ENCODE measurements around the gene ST3GAL5. TPM values are rescaled to one million over a fixed set of nuclear protein-coding genes. Genes with fewer than 3 reads are reported as not detected.
A peak's percentile ranks its signal among the peaks of the same experiment; 100 is the strongest.

ST3GAL5 gene
- total and polyA plus RNA-seq, 2 experiments from 2014 or later = 3.2 to 7.9 TPM

DNA sequence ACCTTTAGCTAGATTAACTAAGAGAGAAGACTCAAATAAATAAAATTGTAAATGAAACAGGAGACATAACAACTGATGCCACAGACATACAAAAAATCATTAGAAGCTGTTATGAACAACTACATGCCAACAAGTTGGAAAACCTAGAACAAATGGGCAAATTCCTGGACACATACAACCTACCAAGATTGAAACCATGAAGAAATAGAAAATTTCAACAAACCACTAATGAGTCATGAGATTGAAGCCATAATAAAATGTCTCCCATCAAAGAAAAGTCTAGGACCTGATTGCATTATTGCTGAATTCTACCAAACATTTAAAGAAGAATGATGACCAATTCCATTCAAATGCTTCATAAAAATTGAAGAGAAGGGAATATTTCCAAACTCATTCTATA is 54.3 kb downstream of the ST3GAL5 start:
- Mint-ChIP-seq H3K27ac (no peak overlapping the region), H3K27me3 (ENCODE audit: insufficient read depth, low read depth, poor library complexity) (peaks cover 2% of the 10 kb centered on the region), H3K9me3 (no peaks in the 10 kb centered on the region; the same call in 2 of the 3 replicates), H3K4me3 (no peak overlapping the region), H3K4me1 (no peaks in the 10 kb centered on the region), H3K36me3 (ENCODE audit: low read depth) (no peaks in the 10 kb centered on the region)
- no peaks in the 10 kb centered on the region for H4K20me1 ChIP-seq (replicated peaks; ENCODE audit: insufficient read depth)
- no peak overlapping the region for H3K4me2 ChIP-seq
- TF ChIP-seq EZH2phosphoT487 (IDR thresholded peaks at IDR 0.05; ENCODE audit: unreplicated experiment) (no peak), STAT1 (IDR thresholded peaks at IDR 0.05; ENCODE audit: unreplicated experiment) (no peak), ZNF331 (CRISPR knock-in tag; IDR thresholded peaks at IDR 0.05; ENCODE audit: low read depth) (no peak), NANOG (IDR thresholded peaks at IDR 0.05; ENCODE audit: borderline replicate concordance) (no peak), ZNF114 (CRISPR knock-in tag; IDR thresholded peaks at IDR 0.05) (no peak), CREB1 (CRISPR knock-in tag; IDR thresholded peaks at IDR 0.05; ENCODE audit: low read depth) (no peak), POLR2AphosphoS5 (IDR thresholded peaks at IDR 0.05; ENCODE audit: low read depth) (no peak)
- TF ChIP-seq, protein P1, sequence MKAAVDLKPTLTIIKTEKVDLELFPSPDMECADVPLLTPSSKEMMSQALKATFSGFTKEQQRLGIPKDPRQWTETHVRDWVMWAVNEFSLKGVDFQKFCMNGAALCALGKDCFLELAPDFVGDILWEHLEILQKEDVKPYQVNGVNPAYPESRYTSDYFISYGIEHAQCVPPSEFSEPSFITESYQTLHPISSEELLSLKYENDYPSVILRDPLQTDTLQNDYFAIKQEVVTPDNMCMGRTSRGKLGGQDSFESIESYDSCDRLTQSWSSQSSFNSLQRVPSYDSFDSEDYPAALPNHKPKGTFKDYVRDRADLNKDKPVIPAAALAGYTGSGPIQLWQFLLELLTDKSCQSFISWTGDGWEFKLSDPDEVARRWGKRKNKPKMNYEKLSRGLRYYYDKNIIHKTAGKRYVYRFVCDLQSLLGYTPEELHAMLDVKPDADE (IDR thresholded peaks at IDR 0.05) = no peak
- no peak overlapping the region for H3K27ac ChIP-seq (ENCODE audit: low read depth)
- H3K36me3 ChIP-seq (ENCODE audit: insufficient read depth) = no peaks in the 10 kb centered on the region
- no peaks in the 10 kb centered on the region for H3K79me2 ChIP-seq (replicated peaks; ENCODE audit: insufficient read depth)
- H3F3A ChIP-seq (replicated peaks; ENCODE audit: low read depth) = no peaks in the 10 kb centered on the region
- H3K4me1 ChIP-seq (ENCODE audit: insufficient read depth) = no peaks in the 10 kb centered on the region
- ATAC-seq (no peak), DNase-seq (ENCODE audit: low spot score) (no peak)
- no peaks in the 10 kb centered on the region for H3K27me3 ChIP-seq (ENCODE audit: insufficient read depth)
- H3K9me2 ChIP-seq (ENCODE audit: insufficient read depth) = 0 out of 2 replicates have a peak, but pooled peaks cover 4% of the 10 kb centered on the region
- no peak overlapping the region for H2AFZ ChIP-seq
- no peak overlapping the region for H3K4me3 ChIP-seq

DNA sequence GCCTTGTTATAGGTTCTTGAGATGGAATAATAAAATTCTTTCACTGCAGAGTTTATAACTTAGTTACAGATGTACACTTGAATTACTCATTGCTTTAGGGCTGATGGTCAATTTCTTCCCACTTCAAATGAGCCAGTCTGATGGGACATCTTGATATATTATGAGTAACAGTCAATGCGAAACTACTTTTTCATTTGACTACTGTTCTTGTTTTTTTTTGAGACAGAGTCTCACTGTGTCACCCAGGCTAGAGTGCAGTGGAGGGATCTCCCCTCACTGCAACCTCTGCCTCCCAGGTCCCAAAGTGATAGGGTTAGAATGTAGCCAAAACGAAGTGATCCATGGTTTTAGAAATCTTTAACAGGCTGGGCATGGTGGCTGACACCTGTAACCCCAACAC is 57.1 kb downstream of the ST3GAL5 start:
- no peak overlapping the region for H3K27ac ChIP-seq (ENCODE audit: low read depth)
- H3K9me2 ChIP-seq (ENCODE audit: insufficient read depth) = 0 out of 2 replicates have a peak, but pooled peaks cover 12% of the 10 kb centered on the region
- no peaks in the 10 kb centered on the region for H3K27me3 ChIP-seq (ENCODE audit: insufficient read depth)
- peaks cover 10% of the 10 kb centered on the region for H3K27me3 Mint-ChIP-seq (ENCODE audit: insufficient read depth, low read depth, poor library complexity)
- no peaks in the 10 kb centered on the region for H3K36me3 ChIP-seq (ENCODE audit: insufficient read depth)
- no peak overlapping the region for H3K27ac Mint-ChIP-seq
- no peak overlapping the region for H3K4me3 ChIP-seq
- no peaks in the 10 kb centered on the region for H4K20me1 ChIP-seq (replicated peaks; ENCODE audit: insufficient read depth)
- H3K9me3 Mint-ChIP-seq = no peaks in the 10 kb centered on the region; the same call in 2 of the 3 replicates
- H3K36me3 Mint-ChIP-seq (ENCODE audit: low read depth) = no peaks in the 10 kb centered on the region
- H3K79me2 ChIP-seq (replicated peaks; ENCODE audit: insufficient read depth) = no peaks in the 10 kb centered on the region
- no peaks in the 10 kb centered on the region for H3F3A ChIP-seq (replicated peaks; ENCODE audit: low read depth)
- TF ChIP-seq ZNF114 (CRISPR knock-in tag; IDR thresholded peaks at IDR 0.05) (no peak), EZH2phosphoT487 (IDR thresholded peaks at IDR 0.05; ENCODE audit: unreplicated experiment) (no peak)
- H3K4me2 ChIP-seq = no peak overlapping the region
- no peak overlapping the region for H3K4me3 Mint-ChIP-seq
- ATAC-seq = no peak
- no peak overlapping the region for H2AFZ ChIP-seq
- H3K4me1 ChIP-seq (ENCODE audit: insufficient read depth) = peaks cover 8% of the 10 kb centered on the region; the same call in 1 of the 2 replicates
- no peak for DNase-seq (ENCODE audit: low spot score)
- peaks cover 12% of the 10 kb centered on the region for H3K4me1 Mint-ChIP-seq

DNA sequence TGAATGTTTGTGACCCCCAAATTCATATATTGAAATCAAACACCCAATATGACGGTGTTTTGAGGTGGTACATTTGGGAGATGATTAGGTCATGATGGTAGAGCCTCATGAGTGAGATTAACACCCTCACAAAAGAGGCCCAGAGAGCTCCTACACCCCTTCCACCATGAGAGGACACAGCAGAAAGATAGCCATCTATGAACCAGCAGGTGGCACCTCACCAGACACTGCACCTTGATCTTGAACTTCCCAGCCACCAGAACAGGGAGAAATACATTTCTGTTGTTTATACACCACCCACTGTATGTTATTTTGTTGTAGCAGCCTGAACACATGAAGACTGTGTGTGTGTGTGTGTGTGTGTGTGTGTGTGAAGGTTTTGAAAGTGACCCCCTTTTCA is 58.1 kb downstream of the ST3GAL5 start:
- peaks cover 12% of the 10 kb centered on the region for H3K4me1 Mint-ChIP-seq
- ATAC-seq = no peak
- Histone ChIP-seq H3K4me1 (ENCODE audit: insufficient read depth) (peaks cover 8% of the 10 kb centered on the region; the same call in 1 of the 2 replicates), H3K4me3 (no peak overlapping the region), H3K36me3 (ENCODE audit: insufficient read depth) (no peaks in the 10 kb centered on the region), H3K27me3 (ENCODE audit: insufficient read depth) (no peaks in the 10 kb centered on the region), H4K20me1 (replicated peaks; ENCODE audit: insufficient read depth) (no peaks in the 10 kb centered on the region), H3K79me2 (replicated peaks; ENCODE audit: insufficient read depth) (no peaks in the 10 kb centered on the region), H2AFZ (no peak overlapping the region), H3K9me2 (ENCODE audit: insufficient read depth) (0 out of 2 replicates have a peak, but pooled peaks cover 12% of the 10 kb centered on the region), H3K27ac (ENCODE audit: low read depth) (no peak overlapping the region), H3F3A (replicated peaks; ENCODE audit: low read depth) (no peaks in the 10 kb centered on the region), H3K4me2 (no peak overlapping the region)
- no peak for DNase-seq (ENCODE audit: low spot score)
- no peak overlapping the region for H3K4me3 Mint-ChIP-seq
- no peaks in the 10 kb centered on the region for H3K36me3 Mint-ChIP-seq (ENCODE audit: low read depth)
- no peaks in the 10 kb centered on the region; the same call in 2 of the 3 replicates for H3K9me3 Mint-ChIP-seq
- peaks cover 12% of the 10 kb centered on the region for H3K27me3 Mint-ChIP-seq (ENCODE audit: insufficient read depth, low read depth, poor library complexity)
- H3K27ac Mint-ChIP-seq = no peak overlapping the region
- TF ChIP-seq CREB1 (CRISPR knock-in tag; IDR thresholded peaks at IDR 0.05; ENCODE audit: low read depth) = no peak
- TF ChIP-seq, protein P2, sequence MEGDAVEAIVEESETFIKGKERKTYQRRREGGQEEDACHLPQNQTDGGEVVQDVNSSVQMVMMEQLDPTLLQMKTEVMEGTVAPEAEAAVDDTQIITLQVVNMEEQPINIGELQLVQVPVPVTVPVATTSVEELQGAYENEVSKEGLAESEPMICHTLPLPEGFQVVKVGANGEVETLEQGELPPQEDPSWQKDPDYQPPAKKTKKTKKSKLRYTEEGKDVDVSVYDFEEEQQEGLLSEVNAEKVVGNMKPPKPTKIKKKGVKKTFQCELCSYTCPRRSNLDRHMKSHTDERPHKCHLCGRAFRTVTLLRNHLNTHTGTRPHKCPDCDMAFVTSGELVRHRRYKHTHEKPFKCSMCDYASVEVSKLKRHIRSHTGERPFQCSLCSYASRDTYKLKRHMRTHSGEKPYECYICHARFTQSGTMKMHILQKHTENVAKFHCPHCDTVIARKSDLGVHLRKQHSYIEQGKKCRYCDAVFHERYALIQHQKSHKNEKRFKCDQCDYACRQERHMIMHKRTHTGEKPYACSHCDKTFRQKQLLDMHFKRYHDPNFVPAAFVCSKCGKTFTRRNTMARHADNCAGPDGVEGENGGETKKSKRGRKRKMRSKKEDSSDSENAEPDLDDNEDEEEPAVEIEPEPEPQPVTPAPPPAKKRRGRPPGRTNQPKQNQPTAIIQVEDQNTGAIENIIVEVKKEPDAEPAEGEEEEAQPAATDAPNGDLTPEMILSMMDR (conservative IDR thresholded peaks at IDR 0.05; ENCODE audit: low read depth in 2 of 2) = peak in 1 of 2 experiments; percentile 16; a peak in 1 of 4 replicates
- TF ChIP-seq POLR2AphosphoS5 (IDR thresholded peaks at IDR 0.05; ENCODE audit: low read depth) = no peak
- no peak for TF ChIP-seq ZNF114 (CRISPR knock-in tag; IDR thresholded peaks at IDR 0.05)

Data from GM23338 (cell line).